Stimulated activated CD8-positive, alpha-beta memory T cell treated with anti-CD3 and anti-CD28 coated beads, Interleukin-2, amount 100 ng/mL, for 1 hour (primary cell): ENCODE data around the gene PYGL.
"Not testable (repeated sequence)": the region's sequence is repeated elsewhere in the genome, so short reads cannot be mapped to it uniquely, and the experiment has no call there.

Experiments
- DNase-seq, 2 donors: peaks; one replicate each; pipeline ENCODE4 v3.0.0-alpha.2; 2020; ENCODE audit warnings: low read depth in 2 of 2

Gene PYGL

GRCh38 chr14:50943943-50944646, at the start of gene PYGL:
Gene PYGL, minus strand, starts transcription at chr14:50944483. Its CDS starts 80 bp downstream, at chr14:50944403.
- DNase-seq = no peak

GRCh38 chr14:50985859-50986331, 41.6 kb upstream of the PYGL start:
- no peak for DNase-seq

- no peak for DNase-seq
Observed at GRCh38 chr14:50985124-50985858, 41.0 kb upstream of the PYGL start.

DNA sequence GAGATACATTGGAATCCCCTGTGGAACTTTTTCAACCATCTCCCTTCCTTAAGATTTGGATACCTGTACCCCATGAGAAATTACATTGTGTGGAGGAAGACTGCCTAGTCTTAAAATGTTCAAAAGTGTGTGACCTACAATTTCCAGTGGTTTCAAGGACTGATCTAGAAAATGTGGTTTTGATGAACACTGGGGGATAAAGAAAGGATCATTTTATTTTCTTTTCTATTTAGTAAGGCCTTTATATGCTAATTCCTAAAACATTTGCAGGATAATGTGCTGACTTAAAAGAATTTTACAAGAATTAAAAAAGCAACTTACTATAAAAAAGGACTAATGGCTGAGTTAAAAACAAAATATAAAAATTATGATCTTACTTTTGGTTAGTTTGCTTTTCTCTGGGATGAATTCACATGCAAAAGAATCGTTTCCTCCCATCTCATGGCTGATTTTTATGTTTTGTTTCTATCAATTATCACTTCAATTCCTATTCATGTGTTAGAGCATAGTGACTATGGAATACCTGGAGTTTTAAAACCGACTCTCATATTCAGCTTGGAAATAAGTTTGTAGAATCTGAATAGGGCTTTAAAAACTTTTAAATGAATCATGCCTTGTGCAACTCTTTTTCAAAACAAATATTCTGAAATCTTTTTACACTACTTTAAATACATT, 39.9 kb upstream of the PYGL start:
- DNase-seq = no peak

DNA sequence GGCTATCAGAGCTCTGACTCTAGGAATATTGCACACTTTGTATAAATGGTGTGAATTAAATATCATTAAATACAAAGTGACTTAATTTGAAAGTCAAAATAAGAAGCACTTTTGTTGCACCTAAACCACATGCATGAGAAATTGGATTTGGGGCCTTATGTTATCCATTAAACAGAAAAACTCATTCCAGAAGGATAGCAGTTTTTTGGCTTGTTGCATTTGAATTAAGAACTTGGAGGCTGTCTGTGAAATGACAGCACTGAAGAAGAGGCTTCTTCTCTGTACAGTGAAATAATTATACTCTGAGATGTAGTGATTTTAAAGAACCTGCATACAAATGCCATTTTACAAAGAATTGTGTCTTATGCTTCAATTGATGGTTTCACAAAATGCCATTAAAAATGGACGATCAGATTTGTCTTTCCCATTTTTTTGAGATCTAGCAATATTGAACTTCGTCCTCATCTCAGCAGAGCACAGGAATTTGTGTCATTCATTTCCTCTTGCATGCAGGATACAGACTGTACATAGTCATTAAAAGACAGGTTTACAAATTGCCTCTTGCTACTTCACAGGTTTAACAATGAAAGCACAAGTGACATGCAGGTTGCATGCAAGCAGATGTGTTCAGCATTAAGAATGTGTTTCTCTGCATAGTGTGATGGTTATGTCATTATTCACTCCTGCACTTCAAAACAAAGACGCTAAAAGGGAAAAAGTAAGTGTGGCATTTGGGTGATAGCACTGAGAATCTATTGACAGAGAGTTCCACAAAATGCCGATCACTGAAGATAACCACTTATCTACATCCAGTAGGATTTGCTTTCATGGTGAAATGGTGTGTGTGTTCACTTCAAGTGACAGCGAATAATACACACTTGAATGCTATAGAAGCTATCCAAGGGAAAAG, 35.9 kb upstream of the PYGL start:
- no peak for DNase-seq

DNA sequence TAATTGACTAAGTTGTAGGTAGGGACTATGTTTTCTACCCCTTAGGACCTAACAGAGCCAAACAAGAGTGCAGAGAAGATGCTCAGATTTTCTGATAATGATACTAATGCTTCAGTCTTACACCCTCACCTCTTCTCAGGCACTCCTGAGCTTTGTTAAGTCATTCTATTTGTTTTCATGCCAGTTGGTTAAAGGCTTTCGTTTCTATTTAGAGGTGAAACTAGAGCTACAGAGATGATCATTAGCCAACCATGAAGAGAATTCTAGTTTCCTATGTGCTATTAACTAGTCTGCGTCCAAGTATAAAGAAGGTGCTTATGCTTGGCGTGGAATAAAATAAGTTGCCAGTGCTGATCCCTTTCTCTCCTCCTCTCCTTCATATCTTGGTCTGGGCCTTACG, 34.6 kb upstream of the PYGL start:
- no peak for DNase-seq

DNA sequence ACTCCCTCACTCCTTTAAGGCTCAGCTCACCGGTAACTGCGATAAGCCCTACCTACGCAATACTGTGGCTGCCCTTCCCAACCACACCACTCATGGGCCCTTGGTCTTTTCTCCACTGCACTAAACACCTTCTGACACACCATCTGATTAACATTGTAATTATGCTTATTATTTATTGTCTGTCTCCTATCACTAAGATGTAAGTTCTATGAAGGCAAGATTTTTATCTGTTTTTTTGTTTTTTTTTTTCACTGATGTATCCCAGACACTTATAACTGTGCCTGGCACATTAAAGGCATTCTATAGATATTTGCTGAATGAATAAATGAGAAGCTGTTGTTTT, 34.2 kb upstream of the PYGL start:
- DNase-seq = no peak

- DNase-seq = no peak
Observed at GRCh38 chr14:50977863-50978528, 33.7 kb upstream of the PYGL start.

DNA sequence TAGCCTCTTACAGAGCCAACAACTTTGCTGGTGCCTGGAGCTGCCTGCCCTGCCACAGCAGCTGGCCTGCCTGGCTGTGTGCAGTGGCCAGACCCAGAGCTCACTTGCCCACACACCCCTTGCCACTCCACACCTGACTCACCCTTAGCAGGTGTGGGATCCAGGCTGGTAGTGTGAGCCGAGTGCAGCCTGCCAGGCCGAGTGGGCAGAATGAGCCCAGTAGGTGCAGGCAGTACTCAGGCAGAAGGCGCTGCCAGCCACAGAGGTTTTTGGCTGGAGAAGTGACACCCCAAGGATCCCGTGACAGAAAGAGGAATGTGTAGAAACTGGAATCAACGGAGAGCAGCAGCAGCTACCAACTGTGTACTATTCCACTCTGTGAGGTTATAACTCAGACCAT, 29.8 kb upstream of the PYGL start:
- no peak for DNase-seq

- no peak for DNase-seq
Observed at GRCh38 chr14:50972734-50973133, 28.5 kb upstream of the PYGL start.

- DNase-seq = no peak
Observed at GRCh38 chr14:50970886-50971781, 26.9 kb upstream of the PYGL start.

GRCh38 chr14:50967790-50968189, 23.5 kb upstream of the PYGL start:
- DNase-seq = no peak

GRCh38 chr14:50967103-50967502, 22.8 kb upstream of the PYGL start:
- no peak for DNase-seq

GRCh38 chr14:50964683-50965390, 20.6 kb upstream of the PYGL start:
- no peak for DNase-seq

DNA sequence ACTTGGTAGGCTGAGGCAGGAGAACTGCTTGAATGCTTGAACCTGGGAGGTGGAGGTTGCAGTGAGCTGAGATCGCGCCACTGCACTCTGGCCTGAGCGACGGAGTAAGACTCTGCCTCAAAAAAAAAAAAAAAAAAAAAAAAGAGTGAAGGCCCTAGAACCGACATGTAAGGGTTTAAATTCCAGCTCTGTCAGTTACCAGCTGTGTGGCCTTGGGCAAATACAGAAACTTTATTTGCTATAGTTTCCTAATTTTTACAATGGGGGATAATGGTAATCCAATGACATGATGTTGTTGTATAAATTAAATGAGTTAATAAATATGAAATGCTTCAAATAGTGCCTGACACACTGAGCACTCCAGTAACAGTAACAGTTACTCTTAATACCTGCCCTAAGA, 19.6 kb upstream of the PYGL start:
- DNase-seq = no peak

GRCh38 chr14:50961605-50962221, 17.4 kb upstream of the PYGL start:
- no peak for DNase-seq

DNA sequence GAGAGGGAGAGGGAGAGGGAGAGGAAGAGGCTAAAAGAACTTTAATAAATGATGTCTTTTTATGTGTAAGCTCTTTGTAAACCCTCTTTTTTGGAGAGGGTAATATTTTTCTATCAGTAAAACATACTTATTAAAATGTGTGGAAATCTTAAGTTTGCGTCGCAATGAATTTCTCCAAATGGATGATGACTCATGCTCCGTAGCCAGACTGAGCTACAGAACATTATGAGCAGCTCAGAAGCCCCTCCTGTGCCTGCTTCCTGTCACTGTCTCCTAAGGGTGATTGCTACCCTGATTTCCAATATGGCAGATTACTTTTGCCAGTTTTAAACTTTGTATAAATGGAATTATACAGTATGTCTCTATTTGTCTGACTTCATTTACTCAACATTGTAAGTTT, 13.0 kb upstream of the PYGL start:
- no peak for DNase-seq

GRCh38 chr14:50956421-50956820, 12.1 kb upstream of the PYGL start:
- DNase-seq = not testable (repeated sequence)
